ENCODE data around the gene GULP1. TPM values are rescaled to one million over a fixed set of nuclear protein-coding genes. Genes with fewer than 3 reads are reported as not detected.

GULP1 gene
- total RNA-seq, 4 donors from 2014 or later = 34.0 to 46.3 (median 38.0) TPM

GRCh38 chr2:188272121-188272520, 19.6 kb upstream of the GULP1 start:
- Histone ChIP-seq H3K27ac (no peak overlapping the region), H3K4me1 (no peaks in the 10 kb centered on the region), H3K4me3 (replicated peaks in 1 of 3) (no peak overlapping the region), H3K36me3 (no peaks in the 10 kb centered on the region), H3K27me3 (no peaks in the 10 kb centered on the region), H3K9me3 (no peaks in the 10 kb centered on the region)
- 94 to 97% methylated on average over 2 of the region's 2 CpGs for WGBS, 2 donors
- intact Hi-C loops (cut with DNase I) = no loop called here
- TF ChIP-seq POLR2A (IDR thresholded peaks at IDR 0.05) (no peak), CTCF (IDR thresholded peaks at IDR 0.05) (no peak)
- DNase-seq = no peak

GRCh38 chr2:188274274-188274673, 17.4 kb upstream of the GULP1 start:
- intact Hi-C loops (cut with DNase I) = no loop called here
- Histone ChIP-seq H3K27ac (no peak overlapping the region), H3K4me3 (replicated peaks in 1 of 3) (no peak overlapping the region), H3K4me1 (no peaks in the 10 kb centered on the region), H3K27me3 (no peaks in the 10 kb centered on the region), H3K9me3 (no peaks in the 10 kb centered on the region), H3K36me3 (no peaks in the 10 kb centered on the region)
- 96 to 97% methylated on average over 2 of the region's 2 CpGs for WGBS, 2 donors
- DNase-seq = no peak
- TF ChIP-seq POLR2A (IDR thresholded peaks at IDR 0.05) = no peak
- no peak for TF ChIP-seq CTCF (IDR thresholded peaks at IDR 0.05)

GRCh38 chr2:188276255-188276654, 15.4 kb upstream of the GULP1 start:
- intact Hi-C loops (cut with DNase I) = no loop called here
- Histone ChIP-seq H3K27me3 (no peaks in the 10 kb centered on the region), H3K9me3 (no peaks in the 10 kb centered on the region), H3K4me3 (replicated peaks in 1 of 3) (no peak overlapping the region), H3K36me3 (no peaks in the 10 kb centered on the region), H3K4me1 (no peaks in the 10 kb centered on the region), H3K27ac (no peak overlapping the region)
- DNase-seq = no peak
- WGBS, 2 donors = 94 to 97% methylated on average over 10 of the region's 10 CpGs
- TF ChIP-seq POLR2A (IDR thresholded peaks at IDR 0.05) (no peak), CTCF (IDR thresholded peaks at IDR 0.05) (no peak)

GRCh38 chr2:188277786-188278185, 13.9 kb upstream of the GULP1 start:
- H3K27me3 ChIP-seq = no peaks in the 10 kb centered on the region
- no peak overlapping the region for H3K27ac ChIP-seq
- no peak for DNase-seq
- WGBS, 2 donors = 89 to 91% methylated on average over 5 of the region's 5 CpGs
- H3K4me3 ChIP-seq (replicated peaks in 1 of 3) = no peak overlapping the region
- intact Hi-C loops (cut with DNase I) = no loop called here
- H3K9me3 ChIP-seq = no peaks in the 10 kb centered on the region
- no peaks in the 10 kb centered on the region for H3K36me3 ChIP-seq
- TF ChIP-seq CTCF (IDR thresholded peaks at IDR 0.05) = no peak
- no peak for TF ChIP-seq POLR2A (IDR thresholded peaks at IDR 0.05)
- H3K4me1 ChIP-seq = no peaks in the 10 kb centered on the region

- H3K9me3 ChIP-seq = no peaks in the 10 kb centered on the region
- intact Hi-C loops (cut with DNase I) = no loop called here
- 57 to 63% methylated on average over 11 of the region's 11 CpGs for WGBS, 2 donors
- no peak overlapping the region for H3K4me3 ChIP-seq (replicated peaks in 1 of 3)
- DNase-seq = no peak
- no peak overlapping the region for H3K27ac ChIP-seq
- TF ChIP-seq CTCF (IDR thresholded peaks at IDR 0.05) (no peak), POLR2A (IDR thresholded peaks at IDR 0.05) (no peak)
- H3K4me1 ChIP-seq = no peaks in the 10 kb centered on the region
- no peaks in the 10 kb centered on the region for H3K36me3 ChIP-seq
- H3K27me3 ChIP-seq = no peaks in the 10 kb centered on the region
Measured at GRCh38 chr2:188278388-188279092, 13.1 kb upstream of the GULP1 start.
